WERI-Rb-1 (cell line): ENCODE measurements around the gene MED27.
A peak's percentile ranks its signal among the peaks of the same experiment; 100 is the strongest.

ENCODE experiments used
- DNase-seq: peaks from one replicate; pipeline ENCODE4 v3.0.0-alpha.2; 2020
- H3K27ac ChIP-seq: fragments of 250-450 bp; sonication (Bioruptor Pico); 2 replicates; pipeline ENCODE4 v1.5.1; 2020; ENCODE audit warnings: mild to moderate bottlenecking, moderate library complexity
- H3K27me3 ChIP-seq: fragments of 250-450 bp; sonication (Bioruptor Pico); 2 replicates; pipeline ENCODE4 v1.5.1; 2021; ENCODE audit warnings: mild to moderate bottlenecking, low read depth, moderate library complexity; ENCODE audit not compliant: insufficient read depth, severe bottlenecking
- H3K36me3 ChIP-seq: fragments of 250-450 bp; sonication (Bioruptor Pico); 2 replicates; pipeline ENCODE4 v1.5.1; 2020; ENCODE audit warnings: mild to moderate bottlenecking, moderate library complexity
- H3K4me3 ChIP-seq: 2 replicates; pipeline ENCODE4 v1.5.1; 2011; ENCODE audit warnings: low read depth, mild to moderate bottlenecking, control low read depth, low read length
- H3K9me3 ChIP-seq: fragments of 250-450 bp; sonication (Bioruptor Pico); 2 replicates; pipeline ENCODE4 v1.5.1; 2021; ENCODE audit warnings: mild to moderate bottlenecking, moderate library complexity; ENCODE audit not compliant: severe bottlenecking
- CTCF ChIP-seq: IDR thresholded peaks from 2 replicates; pipeline ENCODE4 v1.5.1; 2011; ENCODE audit warnings: low read depth, mild to moderate bottlenecking, control low read depth, inconsistent platforms, low read length

MED27 gene

GRCh38 chr9:132024589-132024988, 55.1 kb downstream of the MED27 start:
- no peaks in the 10 kb centered on the region; the same call in 1 of the 2 replicates for H3K36me3 ChIP-seq
- H3K27me3 ChIP-seq, result no peaks in the 10 kb centered on the region
- peak overlapping the region; percentile 55 for H3K27ac ChIP-seq
- H3K4me3 ChIP-seq, result no peak overlapping the region
- TF ChIP-seq CTCF, result no peak
- no peak for DNase-seq
- H3K9me3 ChIP-seq, result no peaks in the 10 kb centered on the region

- no peak overlapping the region for H3K4me3 ChIP-seq
- no peaks in the 10 kb centered on the region for H3K9me3 ChIP-seq
- H3K27me3 ChIP-seq, result no peaks in the 10 kb centered on the region
- no peaks in the 10 kb centered on the region; the same call in 1 of the 2 replicates for H3K36me3 ChIP-seq
- peak; percentile 63 for DNase-seq
- H3K27ac ChIP-seq, result peak overlapping the region; percentile 55
- no peak for TF ChIP-seq CTCF
Observed at GRCh38 chr9:132023419-132024180, 56.1 kb downstream of the MED27 start.

GRCh38 chr9:132020820-132021510, 58.7 kb downstream of the MED27 start:
- Histone ChIP-seq H3K4me3 (no peak overlapping the region), H3K27me3 (no peaks in the 10 kb centered on the region), H3K27ac (no peak overlapping the region), H3K36me3 (no peaks in the 10 kb centered on the region; the same call in 1 of the 2 replicates), H3K9me3 (no peaks in the 10 kb centered on the region)
- no peak for DNase-seq
- no peak for TF ChIP-seq CTCF

- no peak for TF ChIP-seq CTCF
- H3K36me3 ChIP-seq, result no peaks in the 10 kb centered on the region; the same call in 1 of the 2 replicates
- no peak for DNase-seq
- no peaks in the 10 kb centered on the region for H3K9me3 ChIP-seq
- H3K27me3 ChIP-seq, result no peaks in the 10 kb centered on the region
- no peak overlapping the region for H3K27ac ChIP-seq
- H3K4me3 ChIP-seq, result no peak overlapping the region
Observed at GRCh38 chr9:132020272-132020671, 59.4 kb downstream of the MED27 start.

- Histone ChIP-seq H3K27ac (no peak overlapping the region), H3K4me3 (no peak overlapping the region), H3K36me3 (no peaks in the 10 kb centered on the region; the same call in 1 of the 2 replicates), H3K9me3 (no peaks in the 10 kb centered on the region), H3K27me3 (no peaks in the 10 kb centered on the region)
- TF ChIP-seq CTCF, result no peak
- no peak for DNase-seq
Observed at GRCh38 chr9:132019702-132020101, 60.0 kb downstream of the MED27 start.
